ENCODE data around the gene GGCX.
"Not testable (repeated sequence)": the region's sequence is repeated elsewhere in the genome, so short reads cannot be mapped to it uniquely, and the experiment has no call there.

GGCX gene

GRCh38 chr2:85605406-85606115, 44.3 kb upstream of the GGCX start:
- Histone ChIP-seq H3K27ac (ENCODE audit: low read length) (no peak overlapping the region), H3K27me3 (replicated peaks; ENCODE audit: insufficient read depth, low read length) (no peaks in the 10 kb centered on the region), H3K4me3 (ENCODE audit: low read length) (no peak overlapping the region), H3K36me3 (replicated peaks; ENCODE audit: insufficient read depth, low read length) (no peaks in the 10 kb centered on the region; the same call in 1 of the 2 replicates), H3K79me2 (ENCODE audit: low read length) (peaks cover 5% of the 10 kb centered on the region; the same call in 1 of the 2 replicates), H3K4me2 (ENCODE audit: low read depth, low read length) (no peak overlapping the region), H3K9me2 (replicated peaks; ENCODE audit: insufficient read depth, low read length) (no peaks in the 10 kb centered on the region), H3K9me3 (replicated peaks; ENCODE audit: insufficient read depth, low read length) (no peaks in the 10 kb centered on the region), H2AFZ (ENCODE audit: low read length) (no peak overlapping the region), H4K20me1 (ENCODE audit: insufficient read depth, low read length) (no peaks in the 10 kb centered on the region), H3K4me1 (ENCODE audit: low read length) (peaks cover 5% of the 10 kb centered on the region; the same call in 1 of the 2 replicates), H3K9ac (ENCODE audit: low read length) (no peak overlapping the region), H3F3A (ENCODE audit: insufficient read depth, low read length) (0 out of 2 replicates have a peak, but pooled peaks cover 6% of the 10 kb centered on the region)
- no peak for DNase-seq
- TF ChIP-seq EZH2phosphoT487 (IDR thresholded peaks at IDR 0.05; ENCODE audit: low read length) (no peak), EZH2 (optimal IDR thresholded peaks at IDR 0.05; ENCODE audit: low read depth, low read length) (no peak), CTCF (IDR thresholded peaks at IDR 0.05; ENCODE audit: low read length) (no peak)

GRCh38 chr2:85604568-85605339, 43.5 kb upstream of the GGCX start:
- H3F3A ChIP-seq (ENCODE audit: insufficient read depth, low read length) = 0 out of 2 replicates have a peak, but pooled peaks cover 10% of the 10 kb centered on the region
- H4K20me1 ChIP-seq (ENCODE audit: insufficient read depth, low read length) = no peaks in the 10 kb centered on the region
- no peak for DNase-seq
- no peaks in the 10 kb centered on the region; the same call in 1 of the 2 replicates for H3K36me3 ChIP-seq (replicated peaks; ENCODE audit: insufficient read depth, low read length)
- H3K4me3 ChIP-seq (ENCODE audit: low read length) = no peak overlapping the region
- no peaks in the 10 kb centered on the region for H3K9me2 ChIP-seq (replicated peaks; ENCODE audit: insufficient read depth, low read length)
- H3K9me3 ChIP-seq (replicated peaks; ENCODE audit: insufficient read depth, low read length) = no peaks in the 10 kb centered on the region
- TF ChIP-seq EZH2phosphoT487 (IDR thresholded peaks at IDR 0.05; ENCODE audit: low read length) (no peak), EZH2 (optimal IDR thresholded peaks at IDR 0.05; ENCODE audit: low read depth, low read length) (no peak), CTCF (IDR thresholded peaks at IDR 0.05; ENCODE audit: low read length) (no peak)
- no peak overlapping the region for H2AFZ ChIP-seq (ENCODE audit: low read length)
- H3K4me1 ChIP-seq (ENCODE audit: low read length) = peaks cover 5% of the 10 kb centered on the region; the same call in 1 of the 2 replicates
- no peak overlapping the region for H3K4me2 ChIP-seq (ENCODE audit: low read depth, low read length)
- no peak overlapping the region for H3K9ac ChIP-seq (ENCODE audit: low read length)
- H3K79me2 ChIP-seq (ENCODE audit: low read length) = no peaks in the 10 kb centered on the region
- no peaks in the 10 kb centered on the region for H3K27me3 ChIP-seq (replicated peaks; ENCODE audit: insufficient read depth, low read length)
- H3K27ac ChIP-seq (ENCODE audit: low read length) = no peak overlapping the region

- H3K9me3 ChIP-seq (replicated peaks; ENCODE audit: insufficient read depth, low read length); DNase-seq; H3K27ac ChIP-seq (ENCODE audit: low read length); H3K4me2 ChIP-seq (ENCODE audit: low read depth, low read length); H3K9me2 ChIP-seq (replicated peaks; ENCODE audit: insufficient read depth, low read length); H3K36me3 ChIP-seq (replicated peaks; ENCODE audit: insufficient read depth, low read length); H3F3A ChIP-seq (ENCODE audit: insufficient read depth, low read length); H4K20me1 ChIP-seq (ENCODE audit: insufficient read depth, low read length); H3K27me3 ChIP-seq (replicated peaks; ENCODE audit: insufficient read depth, low read length); H3K4me1 ChIP-seq (ENCODE audit: low read length); H3K79me2 ChIP-seq (ENCODE audit: low read length); H2AFZ ChIP-seq (ENCODE audit: low read length); H3K9ac ChIP-seq (ENCODE audit: low read length); H3K4me3 ChIP-seq (ENCODE audit: low read length): not testable (repeated sequence)
These were observed 42.8 kb upstream of the GGCX start for GRCh38 chr2:85604133-85604444.
